ENCODE results near the gene GMFB. TPM values are rescaled to one million over a fixed set of nuclear protein-coding genes. Genes with fewer than 3 reads are reported as not detected.
A peak's percentile ranks its signal among the peaks of the same experiment; 100 is the strongest.

The GMFB gene
- total RNA-seq, 1 experiment from 2014 or later, result 53.8 TPM

DNA sequence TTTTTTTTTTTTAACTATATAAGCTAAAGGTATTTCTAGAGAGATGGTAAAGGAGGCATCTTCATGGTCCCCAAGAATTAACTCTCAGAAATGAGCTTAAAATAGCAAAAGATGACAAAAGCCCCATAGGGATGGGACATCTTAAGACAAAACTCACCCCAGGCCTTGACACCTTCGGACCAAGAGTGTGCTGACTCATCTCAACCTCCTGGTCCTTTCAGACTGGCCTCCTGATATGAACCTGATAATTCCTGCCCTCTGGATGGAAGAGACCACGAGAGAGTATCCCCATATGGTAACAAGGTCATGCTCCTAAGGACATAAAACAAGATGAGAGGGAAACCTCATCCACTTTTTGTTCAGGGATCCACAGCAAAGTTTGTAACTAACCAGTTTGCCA, 8.4 kb upstream of the GMFB start:
- no peak overlapping the region for H2AFZ ChIP-seq (ENCODE audit: low read depth, low read length, poor library complexity, severe bottlenecking)
- H3K36me3 ChIP-seq (ENCODE audit: control insufficient read depth in 1 of 2, insufficient read depth in 2 of 2, low read length in 2 of 2), result no peaks in the 10 kb centered on the region
- no peak for DNase-seq (ENCODE audit: low read depth, low spot score)
- ATAC-seq, result no peak
- no TSS peak for BruUV-seq (replicated peaks)
- ChIA-PET POLR2A (no interaction called here), CTCF (no interaction called here), RAD21 (ENCODE audit: low non-redundant PET in 1 of 2, low total read pairs in 2 of 2, uncharacterized antibody in 2 of 2, unreplicated experiment in 2 of 2) (no interaction called here)
- no peak overlapping the region for H3K4me2 ChIP-seq (ENCODE audit: low read length)
- no peak overlapping the region for H3K4me3 ChIP-seq (replicated peaks in 1 of 2; ENCODE audit: low read depth in 1 of 2, low read length in 2 of 2)
- no peaks in the 10 kb centered on the region for H4K20me1 ChIP-seq (ENCODE audit: insufficient read depth)
- TF ChIP-seq SP1 (IDR thresholded peaks at IDR 0.05; ENCODE audit: low read depth) (no peak), RAD21 (IDR thresholded peaks at IDR 0.05; ENCODE audit: low read depth) (no peak), CEBPB (IDR thresholded peaks at IDR 0.05; ENCODE audit: low read depth) (no peak), ATF3 (IDR thresholded peaks at IDR 0.05) (no peak), CBX3 (IDR thresholded peaks at IDR 0.05; ENCODE audit: low read depth) (no peak), EGR1 (IDR thresholded peaks at IDR 0.05; ENCODE audit: low read depth) (no peak), JUND (IDR thresholded peaks at IDR 0.05) (no peak)
- H3K9me2 ChIP-seq (ENCODE audit: insufficient read depth), result no peaks in the 10 kb centered on the region
- intact Hi-C loops (cut with micrococcal nuclease), result no loop called here
- no peaks in the 10 kb centered on the region for H3K79me2 ChIP-seq (ENCODE audit: insufficient read depth, low read length)
- H3K27me3 ChIP-seq (ENCODE audit: insufficient read depth, low read length), result no peaks in the 10 kb centered on the region
- H3K4me1 ChIP-seq (ENCODE audit: control insufficient read depth in 1 of 2, insufficient read depth in 2 of 2, low read length in 2 of 2), result peaks cover 6 to 11% of the 10 kb centered on the region in 2 experiments; a peak in 3 of 4 replicates
- no peaks in the 10 kb centered on the region for H3K9me3 ChIP-seq (ENCODE audit: control insufficient read depth in 1 of 2, insufficient read depth in 1 of 2, low read depth in 1 of 2, low read length in 2 of 2)
- H3K27ac ChIP-seq (ENCODE audit: low read depth, low read length), result no peak overlapping the region
- H3K9ac ChIP-seq (ENCODE audit: low read length), result no peak overlapping the region

DNA sequence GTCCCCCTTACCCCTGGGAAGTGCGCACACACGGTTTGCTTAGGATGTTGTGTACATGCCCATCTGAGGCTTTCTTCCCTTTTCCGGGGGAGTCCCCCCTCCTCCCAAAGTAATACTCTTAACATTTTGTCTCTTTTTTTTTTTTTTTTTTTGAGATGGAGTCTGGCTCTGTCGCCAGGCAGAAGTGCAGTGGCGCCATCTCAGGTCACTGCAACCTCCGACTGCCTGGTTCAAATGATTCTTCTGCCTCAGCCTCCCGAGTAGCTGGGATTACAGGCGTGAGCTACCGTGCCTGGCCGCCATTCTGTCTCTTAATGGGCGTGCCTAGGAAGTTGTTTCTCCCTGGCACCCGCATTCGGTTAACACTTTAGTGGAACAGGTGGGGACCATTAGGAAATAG, 4.5 kb upstream of the GMFB start:
- peak overlapping the region; percentile 24 for H3K4me2 ChIP-seq (ENCODE audit: low read length)
- H3K27ac ChIP-seq (ENCODE audit: low read depth, low read length), result no peak overlapping the region
- H3K9me3 ChIP-seq (ENCODE audit: control insufficient read depth in 1 of 2, insufficient read depth in 1 of 2, low read depth in 1 of 2, low read length in 2 of 2), result no peaks in the 10 kb centered on the region
- H2AFZ ChIP-seq (ENCODE audit: low read depth, low read length, poor library complexity, severe bottlenecking), result peak overlapping the region; percentile 95
- BruUV-seq (replicated peaks), result no TSS peak
- peaks cover 17 to 25% of the 10 kb centered on the region in 2 experiments for H3K4me1 ChIP-seq (ENCODE audit: control insufficient read depth in 1 of 2, insufficient read depth in 2 of 2, low read length in 2 of 2)
- no peak overlapping the region for H3K9ac ChIP-seq (ENCODE audit: low read length)
- no peak for DNase-seq (ENCODE audit: low read depth, low spot score)
- POLR2A ChIA-PET, result interaction anchor here (0.7 to 0.8 kb wide), 2 partner anchors 13 to 61 kb away, joined by 3 to 4 read pairs; no protein-coding TSS in a partner anchor
- no peak overlapping the region for H3K4me3 ChIP-seq (replicated peaks in 1 of 2; ENCODE audit: low read depth in 1 of 2, low read length in 2 of 2)
- peaks cover 3% of the 10 kb centered on the region for H3K79me2 ChIP-seq (ENCODE audit: insufficient read depth, low read length)
- RAD21 ChIA-PET (ENCODE audit: low non-redundant PET in 1 of 2, low total read pairs in 2 of 2, uncharacterized antibody in 2 of 2, unreplicated experiment in 2 of 2), result interaction anchor here in 1 of 2 experiments (0.7 kb wide), 2 partner anchors 184 to 482 kb away, joined by 3 to 4 read pairs; no protein-coding TSS in a partner anchor
- intact Hi-C loops (cut with micrococcal nuclease), result no loop called here
- CTCF ChIA-PET, result interaction anchor here (0.7 to 1.4 kb wide), 8 partner anchors 9 to 145 kb away, joined by 3 to 7 read pairs (median 4); partner anchors contain the start of gene CGRRF1
- no peak for ATAC-seq
- H3K9me2 ChIP-seq (ENCODE audit: insufficient read depth), result no peaks in the 10 kb centered on the region
- H3K27me3 ChIP-seq (ENCODE audit: insufficient read depth, low read length), result no peaks in the 10 kb centered on the region
- no peaks in the 10 kb centered on the region for H4K20me1 ChIP-seq (ENCODE audit: insufficient read depth)
- no peaks in the 10 kb centered on the region for H3K36me3 ChIP-seq (ENCODE audit: control insufficient read depth in 1 of 2, insufficient read depth in 2 of 2, low read length in 2 of 2)
- TF ChIP-seq YY1 (IDR thresholded peaks at IDR 0.05; ENCODE audit: extremely low read depth, insufficient replicate concordance, low read depth, low read length) (no peak), FOSL1 (IDR thresholded peaks at IDR 0.05; ENCODE audit: low read depth) (no peak), CEBPB (IDR thresholded peaks at IDR 0.05; ENCODE audit: low read depth) (no peak), ATF3 (IDR thresholded peaks at IDR 0.05) (no peak), EZH2 (IDR thresholded peaks at IDR 0.05) (no peak), ZFX (IDR thresholded peaks at IDR 0.05) (no peak), ZNF274 (IDR thresholded peaks at IDR 0.05; ENCODE audit: low read depth, low read length) (no peak), CBX3 (IDR thresholded peaks at IDR 0.05; ENCODE audit: low read depth) (no peak), JUND (IDR thresholded peaks at IDR 0.05) (no peak), RAD21 (IDR thresholded peaks at IDR 0.05; ENCODE audit: low read depth) (peak; percentile 20; the same call in 1 of the 2 replicates), ELF1 (IDR thresholded peaks at IDR 0.05; ENCODE audit: borderline replicate concordance, low read depth) (no peak), CTCF (IDR thresholded peaks at IDR 0.05 in 2 of 3, conservative IDR thresholded peaks at IDR 0.05 in 1 of 3; ENCODE audit: borderline replicate concordance in 1 of 3, insufficient read depth in 1 of 3, low read depth in 2 of 3, low read length in 2 of 3) (peak in 1 of 3 experiments; percentile 28; a peak in 1 of 6 replicates)
- TF ChIP-seq, protein P1, sequence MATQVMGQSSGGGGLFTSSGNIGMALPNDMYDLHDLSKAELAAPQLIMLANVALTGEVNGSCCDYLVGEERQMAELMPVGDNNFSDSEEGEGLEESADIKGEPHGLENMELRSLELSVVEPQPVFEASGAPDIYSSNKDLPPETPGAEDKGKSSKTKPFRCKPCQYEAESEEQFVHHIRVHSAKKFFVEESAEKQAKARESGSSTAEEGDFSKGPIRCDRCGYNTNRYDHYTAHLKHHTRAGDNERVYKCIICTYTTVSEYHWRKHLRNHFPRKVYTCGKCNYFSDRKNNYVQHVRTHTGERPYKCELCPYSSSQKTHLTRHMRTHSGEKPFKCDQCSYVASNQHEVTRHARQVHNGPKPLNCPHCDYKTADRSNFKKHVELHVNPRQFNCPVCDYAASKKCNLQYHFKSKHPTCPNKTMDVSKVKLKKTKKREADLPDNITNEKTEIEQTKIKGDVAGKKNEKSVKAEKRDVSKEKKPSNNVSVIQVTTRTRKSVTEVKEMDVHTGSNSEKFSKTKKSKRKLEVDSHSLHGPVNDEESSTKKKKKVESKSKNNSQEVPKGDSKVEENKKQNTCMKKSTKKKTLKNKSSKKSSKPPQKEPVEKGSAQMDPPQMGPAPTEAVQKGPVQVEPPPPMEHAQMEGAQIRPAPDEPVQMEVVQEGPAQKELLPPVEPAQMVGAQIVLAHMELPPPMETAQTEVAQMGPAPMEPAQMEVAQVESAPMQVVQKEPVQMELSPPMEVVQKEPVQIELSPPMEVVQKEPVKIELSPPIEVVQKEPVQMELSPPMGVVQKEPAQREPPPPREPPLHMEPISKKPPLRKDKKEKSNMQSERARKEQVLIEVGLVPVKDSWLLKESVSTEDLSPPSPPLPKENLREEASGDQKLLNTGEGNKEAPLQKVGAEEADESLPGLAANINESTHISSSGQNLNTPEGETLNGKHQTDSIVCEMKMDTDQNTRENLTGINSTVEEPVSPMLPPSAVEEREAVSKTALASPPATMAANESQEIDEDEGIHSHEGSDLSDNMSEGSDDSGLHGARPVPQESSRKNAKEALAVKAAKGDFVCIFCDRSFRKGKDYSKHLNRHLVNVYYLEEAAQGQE (IDR thresholded peaks at IDR 0.05; ENCODE audit: low read depth), result no peak
